NK-92 (cell line): ENCODE data around the gene MPP3.
"Not testable (repeated sequence)": the region's sequence is repeated elsewhere in the genome, so short reads cannot be mapped to it uniquely, and the experiment has no call there.

ENCODE experiments used
- DNase-seq: peaks from one replicate; lab custom pipeline; 2025; ENCODE audit not compliant: unreplicated experiment; lab: John Stamatoyannopoulos, UW

Gene MPP3

GRCh38 chr17:43832976-43833829 lies at the start of gene MPP3:
TSS of gene MPP3 (minus strand) at chr17:43833146. CDS start at chr17:43831906, 1,240 bp downstream.
- DNase-seq: no peak

GRCh38 chr17:43881758-43882505 lies 49.0 kb upstream of the MPP3 start:
- no peak for DNase-seq

GRCh38 chr17:43881181-43881580 lies 48.2 kb upstream of the MPP3 start:
- no peak for DNase-seq

- DNase-seq: no peak
These were observed 47.6 kb upstream of the MPP3 start for GRCh38 chr17:43880420-43880991.

- no peak for DNase-seq
These were observed 46.9 kb upstream of the MPP3 start for GRCh38 chr17:43879723-43880419.

- no peak for DNase-seq
These were observed 45.6 kb upstream of the MPP3 start for GRCh38 chr17:43878260-43879175.

- DNase-seq: no peak
These were observed 44.7 kb upstream of the MPP3 start for GRCh38 chr17:43877451-43878155.

GRCh38 chr17:43877031-43877430 lies 44.1 kb upstream of the MPP3 start:
- DNase-seq: no peak

- no peak for DNase-seq
These were observed 42.7 kb upstream of the MPP3 start for GRCh38 chr17:43875476-43876147.

- DNase-seq: no peak
These were observed 41.3 kb upstream of the MPP3 start for GRCh38 chr17:43874293-43874692.

- no peak for DNase-seq
These were observed 40.9 kb upstream of the MPP3 start for GRCh38 chr17:43873815-43874214.

GRCh38 chr17:43873091-43873490 lies 40.1 kb upstream of the MPP3 start:
- no peak for DNase-seq

GRCh38 chr17:43871946-43872690 lies 39.2 kb upstream of the MPP3 start:
- no peak for DNase-seq

GRCh38 chr17:43869031-43869430 lies 36.1 kb upstream of the MPP3 start:
- not testable (repeated sequence) for DNase-seq

- DNase-seq: no peak
These were observed 35.5 kb upstream of the MPP3 start for GRCh38 chr17:43868226-43868994.

GRCh38 chr17:43864161-43864984 lies 31.4 kb upstream of the MPP3 start:
- DNase-seq: no peak

GRCh38 chr17:43861960-43862359 lies 29.0 kb upstream of the MPP3 start:
- DNase-seq: no peak
